HG03460 (cell line): ENCODE data around the gene ILKAP.

Source experiments
- ATAC-seq: cut with Tn5 transposase; IDR thresholded peaks from one replicate; pipeline ENCODE4 v1.9.1; 2021; ENCODE audit not compliant: unreplicated experiment

The ILKAP gene, protein sequence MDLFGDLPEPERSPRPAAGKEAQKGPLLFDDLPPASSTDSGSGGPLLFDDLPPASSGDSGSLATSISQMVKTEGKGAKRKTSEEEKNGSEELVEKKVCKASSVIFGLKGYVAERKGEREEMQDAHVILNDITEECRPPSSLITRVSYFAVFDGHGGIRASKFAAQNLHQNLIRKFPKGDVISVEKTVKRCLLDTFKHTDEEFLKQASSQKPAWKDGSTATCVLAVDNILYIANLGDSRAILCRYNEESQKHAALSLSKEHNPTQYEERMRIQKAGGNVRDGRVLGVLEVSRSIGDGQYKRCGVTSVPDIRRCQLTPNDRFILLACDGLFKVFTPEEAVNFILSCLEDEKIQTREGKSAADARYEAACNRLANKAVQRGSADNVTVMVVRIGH

DNA sequence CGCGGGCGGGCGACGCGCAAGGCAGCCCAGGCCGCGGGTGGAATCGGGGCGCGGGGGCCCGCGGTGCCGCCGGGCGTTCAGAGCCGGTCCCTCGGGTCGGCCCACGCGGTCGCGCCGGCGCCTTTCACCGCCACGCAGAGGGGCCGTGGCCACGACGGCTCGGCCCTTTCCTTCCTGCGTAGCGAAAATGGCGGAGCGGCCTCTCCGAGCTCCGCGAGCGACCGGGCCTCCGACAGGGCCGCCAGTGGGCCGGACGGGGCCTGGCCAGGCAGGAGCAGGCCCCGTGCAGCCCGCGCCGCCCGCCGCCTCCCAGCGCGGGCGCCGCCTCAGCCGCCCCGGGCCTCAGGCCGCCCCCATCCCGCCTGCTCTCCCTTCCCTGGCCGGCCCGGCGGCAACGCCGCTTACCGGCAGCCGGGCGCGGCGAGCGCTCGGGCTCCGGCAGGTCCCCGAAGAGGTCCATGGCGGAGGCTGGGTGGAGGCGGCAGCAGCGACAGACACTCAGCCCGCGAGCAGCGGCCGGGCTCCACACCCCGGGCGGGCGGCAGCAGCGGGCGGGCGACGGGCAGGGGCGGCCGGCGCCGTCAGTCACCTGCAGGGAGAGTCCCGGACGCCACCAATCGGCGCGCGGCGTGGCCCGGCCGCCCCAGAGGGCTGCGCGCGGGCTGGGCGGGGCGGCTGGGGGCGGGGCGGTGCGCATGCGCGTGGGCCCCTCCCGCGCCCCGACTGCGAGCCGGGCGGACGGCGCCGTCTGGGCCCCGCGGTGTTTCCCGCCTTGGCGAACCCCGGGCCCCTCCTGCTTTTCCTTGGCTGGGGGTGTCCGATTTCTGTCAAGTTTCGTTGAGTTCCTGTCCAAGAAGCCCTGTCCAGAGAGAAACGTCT is at the start of gene ILKAP:
TSS of gene ILKAP (minus strand) at position 602 of the 879 bp plus-strand sequence. CDS start at position 460, 142 bp downstream.
- ATAC-seq: peak; percentile 93

DNA sequence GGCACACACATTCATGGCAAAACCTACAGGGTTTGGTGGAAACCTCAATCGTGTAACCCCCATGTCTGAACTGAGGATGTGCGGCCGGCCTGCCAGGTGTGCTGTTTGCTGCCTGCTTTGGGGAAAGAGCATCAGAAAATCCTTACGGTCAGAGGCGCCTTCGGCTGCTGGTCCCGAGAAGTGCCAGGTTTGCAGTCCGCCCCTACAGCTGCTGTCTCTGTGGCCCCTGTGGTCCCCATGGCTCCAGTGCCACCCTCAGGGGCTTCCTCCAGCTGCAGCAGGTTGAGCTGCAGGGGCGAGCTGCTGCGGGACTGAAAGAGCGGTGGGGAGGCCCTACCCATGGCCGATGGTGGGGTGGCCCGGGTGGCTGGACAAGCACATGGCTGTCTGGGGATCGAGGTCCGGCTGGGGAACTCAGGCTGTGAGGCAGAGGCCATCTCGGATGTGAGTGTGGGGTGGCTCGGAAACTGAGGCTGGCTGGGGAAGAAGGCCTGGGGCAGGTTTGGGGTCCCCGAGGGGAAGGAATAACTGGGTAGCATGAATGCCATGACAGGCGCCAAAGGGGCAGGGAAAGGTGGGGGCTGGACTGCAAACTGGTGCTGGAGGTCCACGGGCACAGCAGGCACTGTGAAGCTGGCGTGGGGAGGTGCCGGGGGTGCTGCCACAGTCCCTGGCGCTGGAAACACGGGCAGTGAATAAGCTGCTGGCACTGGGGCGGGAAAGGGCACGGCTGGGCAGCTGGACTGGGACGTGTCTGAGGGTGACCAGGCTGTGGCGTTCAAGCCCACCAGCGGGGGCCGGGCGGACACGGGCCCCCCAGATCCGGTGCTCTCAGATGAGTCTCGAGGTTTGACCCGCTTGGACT is 49.5 kb upstream of the ILKAP start:
- ATAC-seq: no peak

DNA sequence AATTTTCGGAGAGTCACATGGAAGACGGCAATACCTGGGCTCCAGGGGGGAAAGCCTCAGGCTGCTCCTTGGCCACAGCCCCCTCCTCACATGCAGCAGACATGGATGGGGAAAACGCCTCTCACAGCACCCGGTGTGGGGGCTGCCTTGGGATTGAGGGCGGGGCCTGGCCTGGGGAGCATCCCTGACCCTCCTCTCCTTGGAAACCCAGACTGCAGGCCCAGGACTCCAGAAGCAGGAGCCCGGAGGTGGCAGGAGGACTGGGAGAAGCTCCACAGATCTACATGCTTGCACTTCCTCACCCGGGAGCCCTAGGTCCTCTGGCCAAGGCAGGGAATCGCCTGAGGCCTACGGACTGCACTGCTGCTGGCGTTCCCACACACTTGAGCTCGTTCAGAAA is 48.5 kb upstream of the ILKAP start:
- no peak for ATAC-seq

DNA sequence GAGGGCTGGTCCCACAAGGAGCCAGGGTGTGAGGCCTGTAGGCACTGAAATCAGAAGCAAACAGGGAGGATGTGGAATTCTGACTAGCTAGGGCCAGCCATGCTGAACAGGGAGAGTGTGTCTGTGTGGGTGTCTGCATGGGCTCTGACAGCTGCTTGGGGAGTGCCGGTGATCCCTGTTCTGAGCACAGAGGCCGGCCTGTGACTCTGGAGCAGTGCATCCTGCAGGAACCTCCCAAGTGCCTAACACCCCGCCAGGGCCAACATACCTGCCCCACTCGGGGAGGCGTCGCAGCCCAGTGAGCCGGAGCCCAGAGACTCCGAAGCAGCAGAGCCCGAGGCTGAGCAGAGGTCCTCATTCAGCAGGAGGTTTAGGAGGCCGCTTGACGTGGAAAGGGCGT is 47.8 kb upstream of the ILKAP start:
- ATAC-seq: no peak

DNA sequence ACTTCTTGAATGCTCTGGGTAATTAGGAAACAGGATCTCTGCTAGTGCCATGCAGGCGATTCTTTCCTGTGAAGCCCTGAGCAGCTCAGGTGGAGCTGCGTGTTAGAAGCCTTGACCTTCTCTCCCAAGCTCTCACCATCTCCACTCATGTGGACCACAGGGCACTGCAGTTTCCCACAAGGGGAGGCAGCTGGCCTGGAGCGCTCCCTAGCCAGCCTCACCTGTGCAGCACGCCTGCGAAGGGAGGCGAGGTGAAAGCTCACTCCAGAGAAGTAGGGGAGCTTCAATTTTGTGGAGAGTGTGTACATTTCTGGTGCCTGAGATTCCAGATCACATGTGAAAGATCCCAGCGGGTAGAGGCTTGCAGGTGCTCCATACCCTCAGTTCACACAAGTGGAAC is 47.4 kb upstream of the ILKAP start:
- ATAC-seq: no peak

DNA sequence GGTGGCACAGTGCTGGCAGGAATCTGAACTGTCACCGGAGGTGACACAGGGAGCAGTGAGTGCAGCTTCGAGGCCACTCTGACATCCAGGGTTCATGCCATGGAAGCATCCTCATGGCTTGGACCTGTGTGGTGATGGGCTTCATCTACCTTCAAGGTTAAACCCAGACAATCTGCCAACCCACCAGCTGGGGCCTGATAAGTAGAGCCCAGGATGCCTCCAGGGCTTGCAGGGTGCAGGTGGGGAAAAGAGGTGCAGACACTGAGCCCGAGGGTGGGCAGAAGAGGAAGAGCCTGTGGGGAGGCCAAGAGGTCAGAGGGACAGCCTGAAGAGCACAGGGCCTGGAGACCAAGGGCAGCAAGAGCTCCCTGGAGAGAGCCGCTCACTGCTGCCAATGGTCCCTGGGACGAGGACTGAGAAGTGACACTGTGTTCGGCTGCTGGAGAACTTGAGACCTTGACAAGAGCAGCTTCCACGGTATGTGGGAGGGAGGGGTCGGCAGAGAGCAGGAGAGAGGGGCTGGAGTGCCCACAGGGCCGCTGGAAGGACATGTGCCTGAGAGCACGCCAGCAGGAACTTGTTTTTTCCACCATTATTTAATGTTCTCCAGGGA is 44.5 kb upstream of the ILKAP start:
- ATAC-seq: no peak

DNA sequence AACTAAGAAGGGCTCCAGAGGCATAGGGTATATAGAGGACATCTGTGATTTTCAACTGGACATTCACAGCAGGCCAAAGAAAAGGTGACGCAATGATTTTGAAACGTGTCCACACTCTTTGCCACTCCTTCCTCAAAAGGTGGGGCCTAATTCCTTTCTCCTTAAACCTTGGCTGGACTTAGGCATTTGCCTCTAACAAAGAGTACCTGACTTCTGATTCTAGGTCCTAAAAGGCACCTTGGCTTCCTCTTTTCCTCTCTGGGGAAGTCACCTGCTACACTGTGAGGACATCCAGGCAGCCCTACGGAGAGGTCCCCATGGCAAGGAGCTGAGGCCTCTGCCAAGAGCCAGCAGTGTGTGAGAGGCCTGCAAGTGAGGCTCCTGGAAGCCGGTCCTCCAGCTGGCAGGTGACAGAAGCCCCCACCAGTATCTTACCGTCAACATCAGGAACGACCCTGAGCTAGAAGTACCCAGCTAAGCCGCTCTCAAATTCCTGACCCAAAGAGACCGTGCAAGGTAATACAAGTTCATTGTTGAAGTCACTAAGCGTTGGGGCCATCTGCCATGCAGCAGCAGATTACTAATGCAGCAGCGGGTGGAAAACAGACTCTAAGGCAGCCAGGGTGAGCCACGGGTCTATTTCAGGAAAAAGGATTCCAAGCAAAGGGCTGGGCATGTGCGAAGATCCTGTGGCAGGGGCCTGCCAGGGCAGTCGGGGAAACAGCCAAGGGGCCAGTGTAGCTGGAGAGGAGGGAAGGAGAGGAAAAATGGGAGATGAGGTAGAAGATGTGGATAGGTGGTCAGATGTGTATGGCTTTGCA is 43.7 kb upstream of the ILKAP start:
- no peak for ATAC-seq

DNA sequence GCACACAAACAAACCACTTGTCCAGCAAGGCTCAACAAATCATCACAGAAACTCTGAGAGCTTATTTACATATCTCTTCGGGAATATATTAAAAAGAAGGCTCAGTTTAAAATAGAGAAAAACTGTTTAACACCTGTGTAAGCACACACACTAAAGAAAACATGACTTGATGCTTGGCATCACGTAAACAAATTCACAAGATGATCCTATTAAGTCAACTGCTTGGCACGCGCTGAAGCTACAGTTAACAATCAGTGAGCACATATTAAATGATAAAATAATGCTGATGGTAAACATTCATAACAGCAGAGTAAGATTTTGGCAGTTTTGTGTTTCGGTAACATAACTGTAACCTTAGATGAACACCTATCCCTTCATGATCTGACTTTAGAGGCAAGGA is 40.7 kb upstream of the ILKAP start:
- ATAC-seq: no peak

DNA sequence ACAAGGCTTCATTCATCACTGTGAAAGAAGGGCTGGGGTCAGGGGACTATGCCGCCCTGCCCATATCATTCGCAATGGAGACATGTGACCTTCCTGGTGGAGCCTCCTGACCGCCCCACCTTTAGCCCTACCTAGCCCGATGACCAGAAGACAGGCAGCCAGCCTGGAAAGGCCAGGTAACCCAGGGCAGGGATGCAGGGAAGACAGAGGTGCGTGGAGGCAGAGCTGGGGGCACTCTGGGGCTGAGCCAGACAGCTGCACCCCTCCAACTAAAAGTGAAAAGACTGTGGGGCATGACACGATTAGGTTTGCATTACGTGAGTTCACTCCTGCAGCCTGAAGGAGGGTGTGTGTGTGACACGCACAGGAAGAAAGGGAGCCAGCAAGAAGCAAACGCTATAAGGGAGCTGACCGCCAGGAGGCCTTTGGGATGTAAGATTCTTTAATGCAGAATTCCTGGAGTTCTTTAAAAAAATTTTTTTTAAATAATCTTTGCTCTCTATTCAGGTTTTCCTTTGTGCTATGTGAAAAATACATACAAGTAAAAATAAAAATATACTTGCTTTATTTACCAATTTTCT is 40.1 kb upstream of the ILKAP start:
- no peak for ATAC-seq

DNA sequence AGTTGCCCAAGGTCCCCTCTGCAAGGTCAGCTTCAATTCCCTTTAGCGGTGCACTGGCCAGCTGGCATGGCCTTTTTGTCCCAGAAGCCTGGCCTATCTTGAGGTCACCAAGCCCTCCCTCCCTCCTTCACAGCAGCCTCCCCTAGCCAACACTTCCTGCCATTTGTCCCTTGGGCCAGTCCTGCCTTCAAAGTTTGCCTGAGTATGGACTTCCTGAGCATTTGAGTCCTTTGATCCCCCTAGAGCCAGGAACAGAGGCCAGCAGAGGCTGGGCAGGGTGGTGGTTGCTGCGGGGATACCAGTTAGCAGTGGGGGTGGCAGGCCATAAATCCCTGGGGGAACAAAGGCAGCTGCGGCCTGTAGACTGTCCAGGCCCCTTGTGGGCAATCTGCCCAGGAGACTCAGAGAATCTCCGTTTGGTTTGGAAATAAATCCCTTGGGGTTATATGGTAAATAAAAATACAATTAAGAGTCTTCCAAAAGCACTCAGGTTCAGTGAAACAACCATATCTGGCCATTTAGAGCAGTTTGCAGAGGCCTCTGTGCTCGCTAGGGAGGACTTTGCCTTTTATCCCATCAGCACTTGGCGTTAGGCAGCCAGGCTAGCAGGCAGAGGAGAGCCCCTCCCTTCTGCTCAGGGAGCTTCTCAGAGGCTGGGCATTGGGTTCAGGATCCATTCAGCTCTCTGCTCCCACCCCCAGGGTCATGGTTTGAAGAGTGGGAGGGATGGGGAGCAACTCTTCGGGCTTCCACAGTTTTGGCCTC is 39.4 kb upstream of the ILKAP start:
- no peak for ATAC-seq

DNA sequence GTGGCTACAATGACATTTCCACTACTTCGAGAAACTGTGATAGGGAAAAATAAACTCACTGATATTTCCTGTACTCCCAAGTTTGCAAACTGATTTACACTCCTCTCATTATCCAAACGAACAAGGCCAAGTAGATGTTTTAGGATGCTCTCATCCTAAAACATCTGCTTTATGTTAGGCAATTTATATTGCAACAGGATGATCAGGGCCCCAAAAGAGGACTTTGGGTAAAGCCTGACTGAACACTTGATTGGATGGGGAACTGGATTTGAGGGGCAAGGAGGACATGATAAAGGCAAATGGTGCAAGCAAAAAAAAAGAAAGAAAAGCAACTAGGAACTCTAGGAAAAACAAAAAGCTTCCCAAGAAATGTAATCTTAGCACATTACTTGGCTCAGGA is 38.5 kb upstream of the ILKAP start:
- ATAC-seq: no peak

DNA sequence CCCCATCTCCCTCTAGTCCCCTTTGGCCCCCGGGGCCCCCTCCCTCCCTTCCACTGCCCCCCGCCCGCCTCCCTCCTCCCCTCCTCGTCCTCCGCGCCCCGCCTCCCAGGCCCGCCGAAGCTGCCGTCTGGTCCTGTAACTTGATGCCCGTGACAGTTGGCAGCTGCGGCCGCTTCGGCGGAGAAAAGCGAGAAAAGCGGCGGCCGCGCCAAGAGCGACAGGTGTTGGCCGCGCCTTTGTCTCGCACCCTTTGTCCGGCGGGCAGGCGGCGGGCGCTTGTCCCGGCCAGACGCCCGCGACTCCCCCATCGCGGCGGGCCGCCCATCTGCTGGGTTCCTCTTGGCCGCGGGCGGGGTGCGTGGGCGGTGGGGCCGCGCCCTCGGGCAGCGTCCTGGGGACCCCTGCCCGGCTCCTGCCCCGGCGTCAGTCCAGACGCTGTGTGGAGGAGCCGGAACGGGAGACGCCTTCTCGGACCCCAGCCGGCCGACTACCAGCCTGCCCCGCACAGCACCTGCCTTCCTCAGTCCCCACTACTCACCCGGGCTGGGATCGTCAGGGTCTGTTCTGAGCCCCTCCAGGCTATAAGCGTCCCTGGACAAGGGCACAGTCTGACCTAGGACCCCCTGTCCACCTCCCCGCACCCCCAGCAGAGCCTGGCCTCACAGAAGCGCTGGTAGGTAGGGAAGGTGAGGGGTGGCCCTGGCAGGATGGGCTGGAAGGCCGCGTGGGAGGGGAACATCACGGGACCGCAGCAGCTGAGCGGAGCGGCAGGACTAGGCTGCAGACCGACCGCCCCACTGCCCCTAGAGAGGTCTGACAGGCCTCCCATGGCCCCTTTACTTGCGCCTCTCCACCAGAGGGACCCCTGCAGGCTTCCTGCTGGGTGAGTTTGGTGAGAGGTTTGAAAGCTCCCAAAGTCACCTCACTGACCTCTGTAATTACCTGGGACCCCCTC is 37.5 kb upstream of the ILKAP start:
- no peak for ATAC-seq

DNA sequence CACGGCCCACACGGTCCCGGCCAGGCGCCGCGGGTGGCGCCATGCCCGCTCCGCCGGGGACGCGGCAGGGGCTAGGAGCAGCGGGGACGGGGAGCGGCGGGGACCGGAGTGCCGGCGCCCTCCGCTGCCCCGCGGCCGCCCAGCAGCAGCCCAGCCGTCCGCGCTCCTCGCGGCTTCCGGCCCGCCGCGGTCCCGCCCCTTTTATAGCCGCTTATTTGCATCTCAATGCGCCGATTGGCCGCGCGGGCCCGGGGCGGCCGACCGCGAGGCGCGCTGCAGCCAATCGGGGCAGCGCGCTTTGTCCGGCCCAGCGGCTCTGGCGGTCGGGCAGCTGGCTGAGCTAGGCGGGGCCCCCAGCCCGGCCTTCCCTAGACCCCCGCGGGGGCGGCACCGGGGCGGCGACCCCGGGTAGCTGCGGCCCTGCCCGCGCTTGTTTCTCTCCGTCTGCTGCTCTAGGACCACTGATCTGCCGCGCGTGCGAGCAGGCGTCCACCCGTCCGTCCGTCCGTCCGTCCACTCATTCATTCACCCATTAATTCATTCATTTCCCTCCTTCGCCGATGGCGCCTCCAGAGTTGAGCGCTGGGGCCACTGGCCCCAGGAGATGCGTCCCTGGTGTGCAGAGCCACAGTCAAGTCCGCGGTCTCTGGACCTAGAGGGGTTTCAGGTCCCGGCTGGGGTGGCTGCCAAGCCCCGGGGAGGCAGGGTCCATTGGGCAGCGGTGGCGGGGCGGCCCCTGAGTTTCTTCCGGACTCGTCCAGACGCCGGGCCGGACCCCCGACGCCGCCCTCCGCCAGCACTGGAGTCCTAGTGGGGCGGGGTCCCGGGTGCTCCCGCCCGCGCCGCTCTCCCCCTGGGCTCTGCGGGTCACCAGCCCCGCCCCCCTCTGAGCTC is 36.6 kb upstream of the ILKAP start, which contains the start of gene HES6:
TSS of gene HES6 (minus strand) at position 176 of the 894 bp plus-strand sequence. CDS start at position 43, 133 bp downstream.
- peak; percentile 85 for ATAC-seq

DNA sequence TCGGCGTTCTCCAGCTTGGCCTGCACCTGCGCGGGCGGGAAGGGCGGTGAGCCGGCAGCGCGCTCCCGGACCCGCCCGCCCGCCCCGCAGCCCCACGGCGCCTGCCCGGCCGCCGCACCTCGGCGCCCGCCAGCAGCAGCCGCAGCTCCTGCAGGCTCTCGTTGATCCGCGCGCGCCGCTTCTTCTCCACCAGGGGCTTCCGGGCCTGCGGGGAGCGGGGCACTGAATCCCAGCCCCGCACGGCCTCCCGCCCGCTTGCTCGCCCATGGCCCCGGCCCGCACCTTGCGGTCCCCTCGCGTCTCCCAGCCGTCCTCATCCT is 36.0 kb upstream of the ILKAP start:
- ATAC-seq: peak; percentile 8

DNA sequence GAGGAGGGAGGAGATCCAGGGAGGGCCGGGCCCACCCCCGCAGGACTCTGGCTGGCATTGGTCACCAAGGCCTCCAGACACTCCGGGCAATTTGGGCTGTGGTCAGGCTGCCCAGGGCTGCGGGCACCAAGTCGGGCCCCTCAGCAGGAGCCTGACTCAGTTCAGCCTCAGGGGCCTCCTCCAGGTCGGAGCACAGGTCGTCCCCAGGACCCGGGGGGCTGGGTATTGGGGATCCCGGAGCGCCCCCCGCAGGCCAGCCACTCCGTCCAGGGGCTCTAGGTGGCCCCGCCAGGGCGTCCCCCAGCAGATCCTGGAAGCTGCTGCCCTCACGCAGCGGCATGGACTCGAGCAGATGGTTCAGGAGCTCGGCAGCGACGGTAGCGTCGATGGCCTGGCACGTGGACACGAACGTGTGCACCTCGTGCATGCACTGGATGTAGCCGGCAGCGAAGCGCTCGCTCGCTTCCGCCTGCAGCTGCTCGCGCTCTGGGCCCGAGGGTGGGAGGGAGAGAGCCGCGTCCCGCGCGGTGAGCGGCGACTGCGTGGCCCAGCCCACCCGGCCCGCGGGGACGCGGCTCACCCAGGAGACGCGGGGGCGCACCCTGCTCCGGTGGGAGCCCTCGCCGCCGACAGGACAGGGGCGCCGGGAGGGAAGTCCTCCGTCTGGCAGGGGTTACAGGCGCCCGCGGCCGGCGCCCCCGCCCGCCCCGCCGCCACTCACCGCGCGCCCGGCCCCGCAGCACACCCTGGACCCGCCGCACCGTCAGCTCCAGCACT is 35.5 kb upstream of the ILKAP start:
- ATAC-seq: peak; percentile 2

DNA sequence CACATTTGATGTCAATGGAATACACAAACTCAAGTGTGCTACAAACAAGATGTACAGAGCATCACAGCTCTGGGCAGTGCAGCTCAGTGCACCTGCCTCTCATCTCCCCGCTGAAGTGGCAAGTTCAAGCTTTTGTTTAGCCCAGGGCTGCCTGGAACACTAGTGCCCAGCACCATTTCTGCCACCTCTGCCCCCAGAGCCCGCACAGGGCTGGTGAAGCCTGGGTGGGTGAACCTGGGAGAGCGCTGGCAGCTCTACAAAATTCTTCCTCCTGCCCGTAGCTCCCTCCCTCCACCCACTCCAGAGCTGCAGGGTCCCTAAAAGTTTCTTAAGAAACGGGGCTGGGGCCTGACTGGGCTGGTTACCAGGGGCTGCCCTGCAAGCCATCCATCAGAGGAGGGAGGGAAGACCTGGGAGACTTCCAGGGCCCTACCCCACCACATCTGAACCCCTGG is 34.8 kb upstream of the ILKAP start:
- no peak for ATAC-seq
